Retina (tissue), 1 donor: ENCODE measurements around the gene DDX51.

Experiments used
- DNase-seq: peaks from one replicate; pipeline ENCODE4 v3.0.0-alpha.2; 2016

The DDX51 gene

DNA sequence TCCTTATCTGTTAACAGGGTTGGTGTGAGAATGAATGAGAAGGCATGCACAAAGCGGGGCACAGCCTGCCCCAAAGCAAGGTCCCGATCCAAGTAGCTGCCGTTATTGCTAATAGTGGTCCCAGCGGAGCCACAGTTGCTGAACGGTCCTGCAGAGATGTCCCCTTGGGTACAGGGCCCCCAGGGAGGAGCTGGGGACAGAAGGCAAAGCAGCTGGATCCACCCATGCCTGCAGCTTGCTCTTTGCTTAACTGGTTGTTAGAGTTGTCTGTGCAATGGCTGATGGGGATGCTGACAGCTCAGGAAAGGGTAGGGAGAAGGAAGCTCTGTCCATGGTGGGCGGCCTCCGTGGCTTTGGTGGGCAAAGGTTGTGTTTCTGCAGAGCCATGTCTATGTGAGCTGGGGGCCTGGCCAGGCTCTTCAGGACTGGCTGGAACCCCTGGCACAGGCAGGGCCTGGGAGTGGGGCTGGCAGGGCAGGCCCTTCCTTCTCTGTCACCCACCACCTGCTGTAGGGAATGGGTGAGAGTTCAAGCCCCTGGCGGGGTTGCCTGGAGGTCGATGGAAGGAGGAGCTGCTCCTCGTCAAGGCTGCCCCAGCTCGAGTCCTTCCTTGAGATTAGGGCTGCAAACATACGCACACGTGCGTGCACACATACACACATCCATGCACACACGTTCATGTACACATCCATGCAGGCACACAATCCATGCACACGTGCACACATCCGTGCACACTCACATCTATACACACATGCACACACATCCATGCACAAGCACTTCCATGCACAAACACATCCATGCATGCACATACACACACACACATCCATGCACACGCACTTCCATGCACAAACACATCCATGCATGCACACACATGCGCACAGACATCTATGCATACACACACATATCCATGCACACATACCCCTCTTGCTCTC, 35.6 kb upstream of the DDX51 start:
- no peak for DNase-seq

GRCh38 chr12:132178801-132179401, 34.8 kb upstream of the DDX51 start:
- no peak for DNase-seq

DNA sequence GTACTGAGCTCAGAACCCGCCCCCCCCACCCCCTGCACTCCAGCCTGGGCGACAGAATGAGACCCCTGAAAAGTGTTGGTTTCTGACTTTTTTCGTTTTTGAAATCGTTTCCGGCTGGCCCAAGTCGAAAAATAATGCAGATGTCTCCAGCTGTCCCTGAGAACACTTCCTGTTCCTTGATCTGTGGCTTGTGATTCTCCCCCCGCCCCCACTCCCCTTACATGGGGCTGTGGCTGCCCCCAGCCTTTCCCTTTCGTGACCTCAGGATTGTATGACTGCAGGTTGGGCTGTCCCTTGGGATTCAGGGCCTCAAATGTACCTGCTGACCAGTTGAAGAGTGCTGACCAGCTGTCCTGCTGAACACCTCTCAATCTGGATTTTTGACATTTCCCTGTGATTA, 34.2 kb upstream of the DDX51 start:
- no peak for DNase-seq

DNA sequence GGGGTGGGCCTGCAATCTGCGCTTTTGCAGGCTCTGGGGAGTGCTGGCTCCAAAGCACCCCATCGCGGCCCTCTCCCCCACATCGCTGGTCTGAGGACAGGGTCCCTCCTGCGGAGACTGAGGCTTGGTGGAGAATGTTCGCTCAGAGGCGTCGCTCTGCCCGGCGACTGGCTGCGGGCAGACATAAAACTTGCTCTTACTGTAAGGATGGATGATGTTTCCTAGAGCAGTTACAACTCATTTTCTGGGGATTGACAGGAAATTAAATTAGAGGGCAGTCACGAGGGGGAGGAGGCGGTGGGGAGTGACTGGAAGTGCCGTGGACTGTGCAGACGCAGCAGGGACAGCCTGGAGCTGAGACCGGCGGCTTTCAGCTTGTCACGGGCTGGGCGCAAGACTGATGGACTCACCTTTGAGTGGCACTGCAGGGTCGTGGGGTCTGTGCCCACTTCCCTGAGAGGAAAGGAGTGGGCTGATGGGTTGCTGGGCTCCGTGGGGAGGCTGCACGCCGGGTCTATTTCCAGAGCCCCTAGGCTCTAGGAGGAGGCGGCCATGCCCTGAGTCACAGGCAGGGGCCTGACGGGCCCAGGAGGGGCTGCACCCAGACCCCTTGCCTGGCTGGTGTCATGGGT, 32.9 kb upstream of the DDX51 start:
- DNase-seq: no peak

DNA sequence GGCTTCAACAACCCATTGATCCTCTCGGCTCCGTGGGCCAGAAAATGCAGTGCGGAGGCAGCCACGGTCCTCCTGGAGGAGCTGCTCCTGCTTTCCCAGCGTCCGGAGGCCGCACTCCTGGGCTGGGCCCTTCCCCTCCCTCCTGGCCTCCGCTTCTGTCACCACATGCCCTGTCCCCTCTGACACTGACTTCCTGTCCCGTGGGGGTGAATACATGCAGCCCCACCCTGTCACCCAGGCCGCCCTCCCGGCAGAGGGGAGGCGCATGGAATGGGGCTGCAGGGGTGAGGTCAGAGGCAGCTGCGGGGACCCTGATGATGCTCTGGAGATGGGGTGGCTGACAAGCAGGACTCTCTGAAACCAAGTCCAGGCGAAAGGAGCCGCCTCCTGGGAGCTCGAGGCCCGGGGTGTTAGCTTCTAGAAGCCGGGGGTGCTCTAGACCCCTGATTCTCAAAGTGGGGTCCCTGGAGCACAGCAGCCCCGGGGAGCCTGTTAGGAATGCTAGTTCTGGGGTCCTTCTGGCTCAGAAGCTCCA, 32.3 kb upstream of the DDX51 start:
- DNase-seq: no peak

- no peak for DNase-seq
Measured at GRCh38 chr12:132175496-132176384, 31.6 kb upstream of the DDX51 start.

DNA sequence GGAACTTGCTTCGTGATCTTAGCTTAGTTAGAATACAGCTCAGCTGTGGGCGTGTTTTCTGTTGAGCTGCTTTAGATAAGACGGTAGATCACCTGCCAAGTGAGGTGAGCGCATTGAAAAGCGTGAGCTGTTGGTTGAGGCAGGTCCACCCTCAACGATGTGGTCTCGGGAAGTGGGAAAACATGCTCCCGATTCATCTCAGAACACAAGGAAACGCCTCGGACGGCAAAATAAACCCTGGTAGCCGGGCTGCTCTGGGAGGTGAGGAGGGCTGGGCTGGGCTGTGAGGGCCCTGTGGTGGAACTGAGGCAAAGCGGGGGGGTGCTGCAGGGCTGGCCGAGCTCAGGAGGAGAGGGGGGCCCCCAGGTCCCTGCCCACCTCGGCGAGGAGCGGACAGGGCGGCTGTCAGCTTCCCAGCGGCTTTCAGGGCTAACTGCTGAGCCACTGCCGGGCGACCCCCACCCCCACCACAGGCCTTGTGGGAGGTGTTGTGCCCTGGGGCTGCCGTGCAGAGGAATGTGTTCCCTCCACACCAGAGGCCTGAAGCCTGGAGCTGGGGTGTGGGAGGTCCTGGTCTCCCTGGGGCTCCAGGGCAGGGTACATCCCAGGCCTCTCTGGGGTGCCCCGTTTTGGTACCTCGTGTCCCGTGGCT, 30.8 kb upstream of the DDX51 start:
- DNase-seq: no peak

- no peak for DNase-seq
Measured at GRCh38 chr12:132174015-132174838, 30.1 kb upstream of the DDX51 start.

- DNase-seq: no peak
Measured at GRCh38 chr12:132173135-132174014, 29.3 kb upstream of the DDX51 start.

GRCh38 chr12:132172619-132173018, 28.5 kb upstream of the DDX51 start:
- no peak for DNase-seq

- no peak for DNase-seq
Measured at GRCh38 chr12:132171968-132172521, 27.9 kb upstream of the DDX51 start.

GRCh38 chr12:132171293-132171967, 27.3 kb upstream of the DDX51 start:
- DNase-seq: no peak

DNA sequence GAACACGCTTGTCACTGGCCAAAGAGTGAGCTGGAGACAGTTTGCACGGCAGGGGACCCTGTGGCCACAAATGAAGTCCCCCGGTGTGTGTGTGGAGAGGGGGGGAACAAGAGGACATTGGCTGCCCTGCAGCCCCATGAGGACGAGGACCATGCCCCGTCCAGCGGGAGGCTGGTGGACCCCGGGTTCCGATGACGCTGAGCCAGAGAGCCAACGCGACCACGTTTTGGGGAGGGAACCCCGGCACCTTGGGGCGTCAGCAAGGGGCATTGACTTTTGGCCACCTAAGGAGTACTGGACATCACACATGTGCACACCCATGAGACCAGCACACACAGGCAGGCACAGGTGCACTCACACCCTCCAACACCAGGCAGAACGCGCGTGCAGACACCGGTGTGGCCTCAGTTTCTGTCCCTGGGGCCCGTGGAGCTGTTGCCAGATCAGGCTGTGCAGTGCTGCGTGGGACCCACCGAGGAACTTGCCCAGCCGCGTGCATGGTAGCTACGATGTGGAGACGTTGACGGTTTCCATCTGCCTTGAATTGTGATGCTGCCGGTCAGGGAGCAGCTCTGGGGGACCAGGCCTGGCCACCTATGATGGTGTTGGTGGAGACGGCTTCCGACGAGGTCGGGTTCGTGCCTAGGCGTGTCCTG, 26.6 kb upstream of the DDX51 start:
- DNase-seq: no peak

DNA sequence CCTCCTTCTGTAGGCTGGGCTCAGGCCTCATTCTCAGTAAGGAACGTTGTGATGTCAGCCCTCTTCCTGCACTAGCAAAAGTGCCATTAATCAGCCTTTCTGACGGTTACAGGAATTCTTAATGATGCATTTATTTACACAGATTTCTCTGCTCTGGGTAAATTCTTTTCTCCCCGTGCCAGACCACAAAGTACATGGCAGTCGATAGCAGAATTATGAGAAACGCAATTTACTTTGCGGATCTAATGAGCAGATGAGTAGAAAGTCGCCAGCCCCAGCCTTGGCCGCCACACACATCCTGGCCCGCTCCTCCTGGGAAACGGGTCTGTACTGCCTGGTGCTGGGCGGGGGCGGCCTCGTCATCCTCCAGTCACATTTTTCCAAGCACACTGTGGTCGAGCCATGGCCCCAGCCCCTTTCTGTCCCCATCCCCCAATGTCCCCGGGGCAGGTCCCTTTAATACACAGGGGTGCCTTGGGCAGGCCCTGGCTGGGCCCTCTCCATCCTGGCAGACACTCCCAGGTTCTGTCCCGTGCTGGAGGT, 26.0 kb upstream of the DDX51 start:
- no peak for DNase-seq

DNA sequence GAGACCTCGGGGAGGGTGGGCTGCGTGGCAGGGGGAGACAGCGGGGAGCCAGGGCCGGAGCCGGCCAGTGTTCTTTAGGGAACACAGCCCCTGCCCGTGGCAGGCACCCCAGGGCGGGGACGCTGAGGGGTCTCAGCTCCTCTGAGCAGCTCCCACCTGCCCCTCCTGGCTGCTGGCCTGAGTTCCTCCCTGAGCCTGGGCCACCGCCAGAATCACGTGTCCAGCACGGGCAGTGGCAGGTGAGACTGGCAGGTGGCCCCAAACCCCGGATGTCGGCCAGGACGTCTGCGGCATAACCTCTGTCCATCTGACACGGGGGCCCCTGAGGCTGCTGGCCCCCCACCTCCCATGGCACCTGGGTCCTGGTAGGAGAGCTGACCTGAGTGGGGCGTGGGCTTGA, 25.3 kb upstream of the DDX51 start:
- DNase-seq: no peak

GRCh38 chr12:132168311-132169031, 24.4 kb upstream of the DDX51 start:
- no peak for DNase-seq

- DNase-seq: no peak
Measured at GRCh38 chr12:132167611-132168310, 23.6 kb upstream of the DDX51 start.
